OCI-LY3 (cell line): Measurements from ENCODE around the gene ROBO1.

Source experiments
- H2AFZ ChIP-seq: fragments of 200-600, 300-600 bp; shearing (Covaris generic); 2 replicates; pipeline ENCODE4 v1.6.0; 2014; ENCODE audit warnings: antibody characterized with exemption, low read depth, low read length
- H3K27ac ChIP-seq: fragments of 200-600, 300-600 bp; sonication (generic); 2 replicates; pipeline ENCODE4 v1.5.1; 2014; ENCODE audit warnings: mild to moderate bottlenecking, low read length, moderate library complexity, mixed read lengths
- H3K27me3 ChIP-seq: fragments of 200-600, 300-600 bp; sonication (generic); 2 replicates; pipeline ENCODE4 v1.6.1; 2014; ENCODE audit warnings: low read depth, low read length, mixed read lengths
- H3K36me3 ChIP-seq: fragments of 200-600, 300-600 bp; sonication (generic); replicated peaks from 2 replicates; pipeline ENCODE3; 2014; ENCODE audit warnings: low read depth, low read length, mixed read lengths
- H3K4me1 ChIP-seq: fragments of 300-600, 200-600 bp; sonication (generic); 2 replicates; pipeline ENCODE4 v1.6.1; 2014; ENCODE audit warnings: low read length, mixed read lengths
- H3K4me2 ChIP-seq: fragments of 200-600, 300-600 bp; sonication (generic); 2 replicates; pipeline ENCODE4 v1.6.1; 2014; ENCODE audit warnings: low read length, mixed read lengths
- H3K4me3 ChIP-seq: fragments of 300-600, 200-600 bp; sonication (generic); 2 replicates; pipeline ENCODE4 v1.5.1; 2014; ENCODE audit warnings: antibody characterized with exemption, mild to moderate bottlenecking, low read length, moderate library complexity
- H3K79me2 ChIP-seq: fragments of 300-600, 200-600 bp; shearing (Covaris generic); 2 replicates; pipeline ENCODE4 v1.6.1; 2014; ENCODE audit warnings: mild to moderate bottlenecking, low read length, mixed read lengths
- H3K9ac ChIP-seq: fragments of 300-600, 200-600 bp; shearing (Covaris generic); 2 replicates; pipeline ENCODE4 v1.6.0; 2014; ENCODE audit warnings: mild to moderate bottlenecking, low read length, moderate library complexity
- H3K9me3 ChIP-seq: fragments of 200-600, 300-600 bp; shearing (Covaris generic); 2 replicates; pipeline ENCODE4 v1.6.1; 2014; ENCODE audit warnings: low read length, mixed read lengths; ENCODE audit not compliant: insufficient read depth
- H4K20me1 ChIP-seq: fragments of 200-600, 300-600 bp; sonication (generic); 2 replicates; pipeline ENCODE4 v1.6.1; 2016; ENCODE audit warnings: low read length, mixed read lengths; ENCODE audit not compliant: insufficient read depth
- EZH2phosphoT487 ChIP-seq: fragments of 200-600 bp; shearing (Covaris generic); IDR thresholded peaks from 2 replicates; pipeline ENCODE4 v1.6.1; 2018; ENCODE audit warnings: antibody characterized with exemption, mixed run types, low read depth
- TF ChIP-seq, protein P1 (sequence below): fragments of 200-600, 300-600 bp; sonication (generic); IDR thresholded peaks from 2 replicates; pipeline ENCODE4 v1.5.1; 2014; ENCODE audit warnings: antibody characterized with exemption, low read length, low read depth

ROBO1 gene

GRCh38 chr3:78992400-78992799 is 775.4 kb downstream of the ROBO1 start:
- no peak overlapping the region for H3K4me3 ChIP-seq
- H2AFZ ChIP-seq = no peak overlapping the region
- no peaks in the 10 kb centered on the region for H3K27me3 ChIP-seq
- H4K20me1 ChIP-seq = no peaks in the 10 kb centered on the region
- no peaks in the 10 kb centered on the region for H3K9me3 ChIP-seq
- no peak overlapping the region for H3K9ac ChIP-seq
- no peaks in the 10 kb centered on the region for H3K36me3 ChIP-seq
- no peak overlapping the region for H3K27ac ChIP-seq
- H3K79me2 ChIP-seq = no peaks in the 10 kb centered on the region
- no peak for TF ChIP-seq EZH2phosphoT487
- TF ChIP-seq, protein P1, sequence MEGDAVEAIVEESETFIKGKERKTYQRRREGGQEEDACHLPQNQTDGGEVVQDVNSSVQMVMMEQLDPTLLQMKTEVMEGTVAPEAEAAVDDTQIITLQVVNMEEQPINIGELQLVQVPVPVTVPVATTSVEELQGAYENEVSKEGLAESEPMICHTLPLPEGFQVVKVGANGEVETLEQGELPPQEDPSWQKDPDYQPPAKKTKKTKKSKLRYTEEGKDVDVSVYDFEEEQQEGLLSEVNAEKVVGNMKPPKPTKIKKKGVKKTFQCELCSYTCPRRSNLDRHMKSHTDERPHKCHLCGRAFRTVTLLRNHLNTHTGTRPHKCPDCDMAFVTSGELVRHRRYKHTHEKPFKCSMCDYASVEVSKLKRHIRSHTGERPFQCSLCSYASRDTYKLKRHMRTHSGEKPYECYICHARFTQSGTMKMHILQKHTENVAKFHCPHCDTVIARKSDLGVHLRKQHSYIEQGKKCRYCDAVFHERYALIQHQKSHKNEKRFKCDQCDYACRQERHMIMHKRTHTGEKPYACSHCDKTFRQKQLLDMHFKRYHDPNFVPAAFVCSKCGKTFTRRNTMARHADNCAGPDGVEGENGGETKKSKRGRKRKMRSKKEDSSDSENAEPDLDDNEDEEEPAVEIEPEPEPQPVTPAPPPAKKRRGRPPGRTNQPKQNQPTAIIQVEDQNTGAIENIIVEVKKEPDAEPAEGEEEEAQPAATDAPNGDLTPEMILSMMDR = no peak
- H3K4me2 ChIP-seq = no peak overlapping the region
- peaks cover 4% of the 10 kb centered on the region; the same call in 1 of the 2 replicates for H3K4me1 ChIP-seq

GRCh38 chr3:78991656-78992055 is 776.1 kb downstream of the ROBO1 start:
- no peaks in the 10 kb centered on the region for H3K36me3 ChIP-seq
- H3K4me2 ChIP-seq = no peak overlapping the region
- peaks cover 4% of the 10 kb centered on the region; the same call in 1 of the 2 replicates for H3K4me1 ChIP-seq
- H3K79me2 ChIP-seq = no peaks in the 10 kb centered on the region
- no peaks in the 10 kb centered on the region for H3K27me3 ChIP-seq
- TF ChIP-seq, protein P1 = no peak
- no peak for TF ChIP-seq EZH2phosphoT487
- H3K4me3 ChIP-seq = no peak overlapping the region
- no peaks in the 10 kb centered on the region for H3K9me3 ChIP-seq
- H3K9ac ChIP-seq = no peak overlapping the region
- no peak overlapping the region for H2AFZ ChIP-seq
- H3K27ac ChIP-seq = no peak overlapping the region
- no peaks in the 10 kb centered on the region for H4K20me1 ChIP-seq

DNA sequence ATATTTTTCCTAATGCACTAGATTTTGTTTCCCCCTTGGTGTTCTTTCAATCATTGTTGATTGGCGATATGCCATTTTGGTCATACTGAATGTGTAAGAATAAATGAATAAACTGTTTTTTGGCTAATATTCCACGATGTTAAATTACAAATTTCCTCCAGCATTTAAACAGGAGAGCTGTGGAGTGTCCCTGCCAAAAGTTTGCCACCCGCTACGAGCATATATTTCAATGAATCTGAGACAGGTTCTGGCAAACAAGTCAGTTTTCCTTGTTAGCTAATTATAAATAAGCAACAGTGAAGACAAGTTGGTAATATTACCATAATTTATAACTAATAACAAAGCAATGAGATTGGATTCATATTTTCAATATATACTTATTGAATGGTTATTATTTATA is 777.6 kb downstream of the ROBO1 start:
- Histone ChIP-seq H3K79me2 (no peaks in the 10 kb centered on the region), H3K9me3 (no peaks in the 10 kb centered on the region), H2AFZ (no peak overlapping the region), H4K20me1 (no peaks in the 10 kb centered on the region), H3K9ac (no peak overlapping the region), H3K4me3 (no peak overlapping the region), H3K4me1 (peaks cover 4% of the 10 kb centered on the region; the same call in 1 of the 2 replicates), H3K36me3 (no peaks in the 10 kb centered on the region), H3K4me2 (no peak overlapping the region), H3K27ac (no peak overlapping the region), H3K27me3 (no peaks in the 10 kb centered on the region)
- TF ChIP-seq, protein P1 = no peak
- no peak for TF ChIP-seq EZH2phosphoT487

DNA sequence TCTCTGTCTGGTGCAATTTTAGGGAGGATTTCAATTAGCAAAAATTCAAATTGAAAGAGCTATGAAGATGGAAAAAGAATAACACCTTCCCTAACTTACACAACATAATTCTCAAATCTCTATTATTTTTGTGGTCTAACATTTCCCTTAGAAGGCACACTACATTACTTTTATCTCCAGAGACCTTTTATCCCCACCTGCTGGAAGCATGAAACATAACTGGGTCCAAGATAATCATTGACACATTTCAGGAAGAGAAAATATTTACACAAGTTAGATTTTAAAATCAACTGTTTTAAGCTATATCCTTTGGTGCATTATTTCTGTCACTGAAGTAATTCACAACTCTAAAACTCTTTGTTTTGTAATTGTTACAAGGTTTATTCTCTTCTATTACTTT is 779.5 kb downstream of the ROBO1 start:
- H3K27me3 ChIP-seq = no peaks in the 10 kb centered on the region
- H3K36me3 ChIP-seq = no peaks in the 10 kb centered on the region
- no peaks in the 10 kb centered on the region for H3K9me3 ChIP-seq
- H4K20me1 ChIP-seq = no peaks in the 10 kb centered on the region
- peak overlapping the region; percentile 1; the same call in 1 of the 2 replicates for H3K4me2 ChIP-seq
- H3K4me3 ChIP-seq = no peak overlapping the region
- no peak overlapping the region for H3K9ac ChIP-seq
- H2AFZ ChIP-seq = no peak overlapping the region
- H3K27ac ChIP-seq = no peak overlapping the region
- no peaks in the 10 kb centered on the region for H3K79me2 ChIP-seq
- TF ChIP-seq, protein P1 = peak; percentile 66
- no peak for TF ChIP-seq EZH2phosphoT487
- peaks cover 4% of the 10 kb centered on the region; the same call in 1 of the 2 replicates for H3K4me1 ChIP-seq
